Large intestine (tissue), 3 donors: ENCODE measurements around the gene CRY2. TPM values are rescaled to one million over a fixed set of nuclear protein-coding genes. Genes with fewer than 3 reads are reported as not detected.
A peak's percentile ranks its signal among the peaks of the same experiment; 100 is the strongest.
"Not testable (repeated sequence)": the region's sequence is repeated elsewhere in the genome, so short reads cannot be mapped to it uniquely, and the experiment has no call there.

ENCODE experiments used
- DNase-seq, 2 donors: peaks; one replicate each; pipeline versions ENCODE4 v3.0.0 to v3.0.0-alpha.2; 2013
- H3K27ac ChIP-seq: one replicate; pipeline ENCODE4 v1.5.1; 2013; ENCODE audit warnings: low read length
- H3K27me3 ChIP-seq: 2 replicates; pipeline ENCODE4 v1.6.1; 2013; ENCODE audit warnings: low read length; ENCODE audit not compliant: control insufficient read depth, insufficient read depth
- H3K36me3 ChIP-seq: 2 replicates; pipeline ENCODE4 v1.6.1; 2013; ENCODE audit warnings: low read length; ENCODE audit not compliant: control insufficient read depth, insufficient read depth
- H3K4me1 ChIP-seq: one replicate; pipeline ENCODE4 v1.6.1; 2013; ENCODE audit warnings: low read length; ENCODE audit not compliant: control insufficient read depth, insufficient read depth
- H3K4me3 ChIP-seq: one replicate; pipeline ENCODE4 v1.5.1; 2013; ENCODE audit warnings: low read length
- H3K9me3 ChIP-seq: one replicate; pipeline ENCODE4 v1.6.1; 2013; ENCODE audit warnings: mild to moderate bottlenecking, low read depth, low read length, moderate library complexity; ENCODE audit not compliant: control insufficient read depth
- WGBS: methylation state at CpG from one replicate; pipeline ENCODE4 v1.1.5; 2013; ENCODE audit warnings: low lambda C conversion rate; ENCODE audit not compliant: insufficient coverage; 5-methylcytosine and 5-hydroxymethylcytosine counted together
- polyA plus RNA-seq: library from polyadenylated mRNA; unstranded; fragments of 120-200 nt; gene quantifications from one replicate; pipeline ENCODE4 v1.2.1, GENCODE V29; 2013

CRY2 gene
- polyA plus RNA-seq, 1 donor = 23.1 TPM

DNA sequence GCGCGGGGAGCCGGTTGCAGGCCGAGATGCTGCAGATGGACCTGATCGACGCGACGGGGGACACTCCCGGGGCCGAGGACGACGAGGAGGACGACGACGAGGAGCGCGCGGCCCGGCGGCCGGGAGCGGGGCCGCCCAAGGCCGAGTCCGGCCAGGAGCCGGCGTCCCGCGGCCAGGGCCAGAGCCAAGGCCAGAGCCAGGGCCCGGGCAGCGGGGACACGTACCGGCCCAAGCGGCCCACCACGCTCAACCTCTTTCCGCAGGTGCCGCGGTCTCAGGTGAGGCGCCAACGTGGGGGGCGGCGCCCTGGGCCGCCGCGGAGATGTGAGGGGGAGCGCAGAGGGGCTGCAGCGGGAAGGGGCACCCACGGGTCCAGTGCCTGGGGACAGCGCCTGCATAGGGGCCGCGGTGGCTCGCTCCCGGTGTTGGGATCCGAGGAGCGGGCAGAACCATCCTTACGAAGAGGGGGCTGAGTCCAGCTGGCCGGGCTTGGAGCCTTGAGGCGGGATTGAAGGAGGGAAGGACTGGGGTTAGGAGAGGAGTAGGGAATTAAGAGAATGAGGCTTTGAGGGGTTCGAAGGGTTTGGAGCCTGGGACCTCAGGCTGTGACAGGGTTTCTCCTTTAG lies 53.0 kb downstream of the CRY2 start:
- 20% methylated on average over 1 of the region's 59 CpGs for WGBS
- DNase-seq, H3K4me1 ChIP-seq, H3K27ac ChIP-seq, H3K36me3 ChIP-seq, H3K9me3 ChIP-seq: not testable (repeated sequence)
- Histone ChIP-seq H3K4me3 (peak overlapping the region; percentile 9), H3K27me3 (peaks cover 55% of the 10 kb centered on the region)

DNA sequence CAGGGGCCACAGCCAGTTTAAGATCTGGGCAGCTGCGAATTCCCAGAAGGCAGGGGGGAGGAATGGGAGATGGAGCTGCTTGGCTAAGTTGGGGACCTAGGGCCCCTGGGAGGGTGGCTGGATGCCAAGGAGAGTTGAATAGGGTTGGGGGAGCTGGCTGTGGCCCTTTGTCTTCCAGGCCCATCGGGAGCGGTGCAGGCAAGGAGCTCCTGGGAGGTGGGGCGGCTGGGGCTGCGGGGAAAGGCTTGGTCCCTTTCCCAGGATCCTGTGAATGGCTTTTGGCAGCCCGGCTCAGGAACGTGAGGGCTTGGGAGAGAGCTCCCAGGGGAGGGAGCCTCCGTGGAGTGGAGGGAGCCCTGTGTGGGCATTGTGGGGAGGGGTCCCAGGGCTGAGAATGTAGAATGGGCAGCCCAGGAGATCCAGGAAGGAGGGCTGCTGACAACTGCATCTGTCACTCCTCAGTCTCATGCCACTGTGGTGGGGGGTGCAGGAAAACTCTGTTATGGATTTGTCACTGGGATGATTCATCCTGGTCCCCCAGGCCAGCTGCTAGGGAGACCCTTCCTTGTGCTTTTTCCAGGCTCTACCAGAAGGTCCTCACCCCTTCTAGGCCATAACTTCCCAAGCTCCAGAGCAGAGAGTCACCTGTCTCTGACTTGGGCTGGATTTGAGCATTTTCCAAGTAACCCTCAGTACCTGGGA lies 53.8 kb downstream of the CRY2 start:
- no peak for DNase-seq
- Histone ChIP-seq H3K27ac (no peak overlapping the region), H3K36me3 (peaks cover 4% of the 10 kb centered on the region), H3K4me1 (peaks cover 8% of the 10 kb centered on the region), H3K27me3 (peaks cover 51% of the 10 kb centered on the region), H3K9me3 (peaks cover 5% of the 10 kb centered on the region), H3K4me3 (peak overlapping the region; percentile 9)
- no CpG with 5 or more reads among the region's 8 CpGs for WGBS

DNA sequence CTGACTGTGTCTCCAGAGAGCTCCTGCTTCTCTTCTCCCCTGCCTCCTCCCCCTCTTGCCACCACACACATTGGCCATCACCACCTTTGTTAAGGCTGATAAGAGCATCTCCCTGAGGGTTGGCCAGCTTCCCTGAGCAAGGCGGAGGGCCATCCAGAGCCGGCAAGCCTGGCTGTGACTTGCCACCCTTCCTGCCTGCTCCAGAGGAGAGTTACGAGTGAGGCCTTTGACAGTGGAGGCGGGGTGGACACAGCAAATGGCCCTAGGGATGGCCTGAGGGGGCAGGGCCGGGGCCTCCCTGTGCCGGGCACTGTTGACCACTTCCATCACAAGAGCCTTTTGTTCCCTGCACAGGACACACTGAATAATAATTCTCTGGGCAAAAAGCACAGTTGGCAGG lies 54.4 kb downstream of the CRY2 start:
- no CpG with 5 or more reads among the region's 6 CpGs for WGBS
- no peak overlapping the region for H3K27ac ChIP-seq
- DNase-seq = no peak
- no peak overlapping the region for H3K4me3 ChIP-seq
- H3K27me3 ChIP-seq = peaks cover 45% of the 10 kb centered on the region
- peaks cover 4% of the 10 kb centered on the region for H3K36me3 ChIP-seq
- peaks cover 8% of the 10 kb centered on the region for H3K4me1 ChIP-seq
- H3K9me3 ChIP-seq = peaks cover 2% of the 10 kb centered on the region

DNA sequence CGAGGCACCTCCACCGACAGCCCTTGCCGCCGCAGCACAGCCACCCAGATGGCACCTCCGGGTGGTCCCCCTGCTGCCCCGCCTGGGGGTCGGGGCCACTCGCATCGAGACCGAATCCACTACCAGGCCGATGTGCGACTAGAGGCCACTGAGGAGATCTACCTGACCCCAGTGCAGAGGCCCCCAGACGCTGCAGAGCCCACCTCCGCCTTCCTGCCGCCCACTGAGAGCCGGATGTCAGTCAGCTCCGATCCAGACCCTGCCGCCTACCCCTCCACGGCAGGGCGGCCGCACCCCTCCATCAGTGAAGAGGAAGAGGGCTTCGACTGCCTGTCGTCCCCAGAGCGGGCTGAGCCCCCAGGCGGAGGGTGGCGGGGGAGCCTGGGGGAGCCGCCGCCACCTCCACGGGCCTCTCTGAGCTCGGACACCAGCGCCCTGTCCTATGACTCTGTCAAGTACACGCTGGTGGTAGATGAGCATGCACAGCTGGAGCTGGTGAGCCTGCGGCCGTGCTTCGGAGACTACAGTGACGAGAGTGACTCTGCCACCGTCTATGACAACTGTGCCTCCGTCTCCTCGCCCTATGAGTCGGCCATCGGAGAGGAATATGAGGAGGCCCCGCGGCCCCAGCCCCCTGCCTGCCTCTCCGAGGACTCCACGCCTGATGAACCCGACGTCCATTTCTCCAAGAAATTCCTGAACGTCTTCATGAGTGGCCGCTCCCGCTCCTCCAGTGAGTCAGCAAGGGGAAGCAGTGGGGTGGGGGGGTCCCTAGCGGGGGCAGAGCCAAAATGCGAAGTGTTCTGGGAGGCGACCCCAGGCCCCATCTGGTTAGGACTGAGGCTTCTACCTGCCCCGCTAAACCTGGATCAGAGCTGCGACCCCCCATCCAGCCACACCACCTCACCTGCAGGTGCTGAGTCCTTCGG lies 55.4 kb downstream of the CRY2 start:
- no CpG with 5 or more reads among the region's 56 CpGs for WGBS

DNA sequence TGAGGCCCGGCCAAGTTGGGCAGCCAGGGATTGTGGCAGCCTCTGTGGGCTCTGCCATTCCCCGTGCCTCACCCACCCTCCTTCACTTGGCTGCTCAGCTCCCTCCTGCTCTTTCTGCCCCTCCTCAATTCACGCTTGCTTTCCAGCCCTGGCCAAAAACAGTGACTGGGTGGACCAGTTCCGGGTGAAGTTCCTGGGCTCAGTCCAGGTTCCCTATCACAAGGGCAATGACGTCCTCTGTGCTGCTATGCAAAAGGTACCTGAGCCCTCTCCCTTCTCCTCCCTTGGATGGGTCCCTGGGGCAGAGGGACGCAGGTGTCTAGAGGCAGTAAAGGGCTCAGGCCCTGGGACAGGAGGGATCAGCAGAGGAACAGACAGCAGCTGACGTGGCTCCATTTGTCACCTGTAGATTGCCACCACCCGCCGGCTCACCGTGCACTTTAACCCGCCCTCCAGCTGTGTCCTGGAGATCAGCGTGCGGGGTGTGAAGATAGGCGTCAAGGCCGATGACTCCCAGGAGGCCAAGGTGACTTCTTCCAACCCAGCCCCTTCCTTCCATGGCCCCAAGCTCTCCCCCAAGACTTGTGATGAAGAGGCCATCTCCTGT lies 57.1 kb downstream of the CRY2 start:
- WGBS = no CpG with 5 or more reads among the region's 15 CpGs
- DNase-seq = peak in 1 of 2 donors; percentile 71
- Histone ChIP-seq H3K27ac (no peak overlapping the region), H3K9me3 (peaks cover 1% of the 10 kb centered on the region), H3K27me3 (peaks cover 18% of the 10 kb centered on the region), H3K4me3 (no peak overlapping the region), H3K4me1 (peaks cover under 1% of the 10 kb centered on the region), H3K36me3 (peaks cover 11% of the 10 kb centered on the region)

More for the DNA sequence above, 55.4 kb downstream of the CRY2 start:
- H3K4me3 ChIP-seq = no peak overlapping the region
- peaks cover 34% of the 10 kb centered on the region for H3K27me3 ChIP-seq
- H3K27ac ChIP-seq = no peak overlapping the region
- H3K36me3 ChIP-seq = peaks cover 4% of the 10 kb centered on the region
- no peak for DNase-seq
- peaks cover 2% of the 10 kb centered on the region for H3K9me3 ChIP-seq
- H3K4me1 ChIP-seq = peaks cover 8% of the 10 kb centered on the region

DNA sequence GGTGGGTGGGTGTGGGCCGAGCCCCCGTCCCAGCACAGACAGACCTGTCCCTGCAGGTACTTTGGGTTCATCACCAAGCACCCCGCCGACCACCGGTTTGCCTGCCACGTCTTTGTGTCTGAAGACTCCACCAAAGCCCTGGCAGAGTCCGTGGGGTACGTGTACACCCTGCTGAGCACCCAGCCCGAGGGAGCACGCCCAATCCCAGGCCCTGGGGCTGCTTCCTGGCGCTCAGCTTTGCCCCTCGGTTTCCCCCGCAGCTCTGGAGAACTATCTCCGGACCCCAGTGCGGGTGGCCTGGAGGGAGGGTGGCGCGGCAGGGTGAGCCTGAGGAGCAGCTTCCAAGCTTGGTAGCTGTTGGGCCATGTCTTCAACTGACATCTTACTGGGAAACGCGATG lies 57.8 kb downstream of the CRY2 start:
- Histone ChIP-seq H3K4me1 (no peaks in the 10 kb centered on the region), H3K4me3 (no peak overlapping the region), H3K36me3 (peaks cover 17% of the 10 kb centered on the region), H3K27me3 (peaks cover 14% of the 10 kb centered on the region), H3K27ac (no peak overlapping the region), H3K9me3 (no peaks in the 10 kb centered on the region)
- no peak for DNase-seq
- no CpG with 5 or more reads among the region's 19 CpGs for WGBS

DNA sequence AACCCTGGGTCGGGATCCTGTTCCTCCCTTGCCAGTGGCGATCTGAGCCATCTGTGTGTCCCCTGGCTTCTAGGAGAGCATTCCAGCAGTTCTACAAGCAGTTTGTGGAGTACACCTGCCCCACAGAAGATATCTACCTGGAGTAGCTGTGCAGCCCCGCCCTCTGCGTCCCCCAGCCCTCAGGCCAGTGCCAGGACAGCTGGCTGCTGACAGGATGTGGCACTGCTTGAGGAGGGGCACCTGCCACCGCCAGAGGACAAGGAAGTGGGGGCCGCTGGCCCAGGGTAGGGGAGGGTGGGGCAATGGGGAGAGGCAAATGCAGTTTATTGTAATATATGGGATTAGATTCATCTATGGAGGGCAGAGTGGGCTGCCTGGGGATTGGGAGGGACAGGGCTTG lies 58.3 kb downstream of the CRY2 start:
- H3K9me3 ChIP-seq, H3K27ac ChIP-seq, H3K4me1 ChIP-seq, DNase-seq, H3K4me3 ChIP-seq: not testable (repeated sequence)
- WGBS = no CpG with 5 or more reads among the region's 6 CpGs
- Histone ChIP-seq H3K36me3 (peaks cover 22% of the 10 kb centered on the region), H3K27me3 (peaks cover 11% of the 10 kb centered on the region)

DNA sequence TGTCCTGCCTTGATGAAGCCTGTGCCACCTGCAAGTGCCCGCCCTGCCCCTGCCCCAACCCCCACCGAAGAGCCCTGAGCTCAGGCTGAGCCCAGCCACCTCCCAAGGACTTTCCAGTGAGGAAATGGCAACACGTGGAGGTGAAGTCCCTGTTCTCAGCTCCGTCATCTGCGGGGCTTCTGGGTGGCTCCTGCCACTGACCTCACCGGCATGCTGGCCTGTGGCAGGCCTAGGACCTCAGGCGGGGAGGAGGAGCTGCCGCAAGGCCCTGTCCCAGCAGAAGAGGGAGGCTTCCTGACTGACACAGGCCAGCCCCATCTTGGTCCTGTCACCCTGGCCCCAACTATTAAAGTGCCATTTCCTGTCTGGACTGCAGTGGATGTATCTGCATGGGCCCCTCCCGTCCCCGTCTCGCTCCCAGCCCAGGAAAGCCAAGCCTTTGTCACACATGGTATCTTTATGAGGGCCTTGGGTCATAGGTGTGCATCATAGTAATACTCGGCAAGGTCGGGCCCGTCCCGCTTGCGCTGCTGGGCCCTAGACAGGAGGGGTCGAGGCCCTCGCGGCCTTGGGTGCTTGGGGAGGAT lies 58.9 kb downstream of the CRY2 start:
- Histone ChIP-seq H3K36me3 (peaks cover 28% of the 10 kb centered on the region), H3K27me3 (peaks cover 5% of the 10 kb centered on the region), H3K4me3 (no peak overlapping the region), H3K27ac (no peak overlapping the region), H3K4me1 (no peaks in the 10 kb centered on the region), H3K9me3 (no peaks in the 10 kb centered on the region)
- WGBS = no CpG with 5 or more reads among the region's 19 CpGs
- DNase-seq = no peak

DNA sequence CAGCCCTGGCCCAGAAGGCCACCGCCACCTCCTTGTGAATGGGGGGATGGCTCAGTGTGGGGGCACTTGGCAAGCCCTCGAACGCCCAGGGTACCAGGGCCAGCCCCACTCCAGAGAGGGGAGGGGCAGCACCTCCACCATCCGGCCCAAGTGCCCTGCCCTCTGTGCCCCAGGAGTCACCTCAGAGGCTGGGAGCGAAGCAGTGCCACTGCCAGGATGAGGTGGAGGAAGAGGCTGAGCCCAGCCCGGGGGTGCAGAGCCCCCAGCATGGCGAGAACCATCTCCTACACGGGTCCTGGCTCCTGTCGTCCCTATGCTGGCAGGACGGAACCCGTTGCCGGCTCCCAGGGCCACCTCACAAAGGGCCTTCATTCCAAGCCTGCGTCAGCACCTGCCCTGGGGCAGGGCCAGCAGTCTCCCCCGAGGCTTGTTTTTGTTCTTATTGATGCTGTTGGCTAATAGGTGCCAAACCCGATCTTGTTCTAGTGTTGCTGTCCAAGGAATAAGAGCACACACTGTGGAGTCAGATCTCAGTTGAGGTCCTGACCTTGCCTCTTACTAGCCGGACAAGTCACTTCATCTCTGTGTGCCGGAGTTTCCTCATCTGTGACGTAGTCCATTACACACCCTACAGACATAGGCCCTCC lies 59.8 kb downstream of the CRY2 start, which contains the start of gene FREY1:
Gene FREY1, minus strand, starts transcription at position 307 of the 647 bp plus-strand sequence. Its CDS starts 26 bp downstream, at position 281.
- no peaks in the 10 kb centered on the region for H3K9me3 ChIP-seq
- WGBS = no CpG with 5 or more reads among the region's 18 CpGs
- H3K36me3 ChIP-seq = peaks cover 35% of the 10 kb centered on the region
- no peak within 1 kb of the TSS for H3K4me3 ChIP-seq
- no peaks in the 10 kb centered on the region for H3K27me3 ChIP-seq
- DNase-seq = no peak
- no peaks in the 10 kb centered on the region for H3K4me1 ChIP-seq
- no peak within 1 kb of the TSS for H3K27ac ChIP-seq
